Measurements from ENCODE around the gene MTIF2.
"Not testable (repeated sequence)": the region's sequence is repeated elsewhere in the genome, so short reads cannot be mapped to it uniquely, and the experiment has no call there.

Gene MTIF2

DNA sequence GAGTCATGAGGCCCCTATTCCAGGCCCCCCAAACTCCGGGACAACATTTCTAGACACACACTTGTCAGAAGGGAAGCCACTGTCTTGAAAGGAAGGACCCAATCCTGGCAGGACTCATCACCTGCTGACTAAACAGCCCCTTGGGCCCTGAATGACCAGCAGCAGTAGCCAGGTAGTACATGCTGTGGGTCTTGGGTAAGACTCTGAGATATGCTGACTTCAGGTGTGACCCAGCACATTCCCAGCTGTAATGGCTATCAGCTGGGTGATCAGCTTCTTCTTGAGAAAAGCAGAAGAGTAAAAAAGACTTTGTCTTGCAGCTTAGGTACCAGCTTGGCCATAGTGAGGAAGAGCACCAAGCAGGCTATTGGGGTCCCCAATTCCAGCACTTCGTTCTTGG lies 72.5 kb downstream of the MTIF2 start:
- DNase-seq, result no peak

GRCh38 chr2:55191888-55192287 lies 77.1 kb downstream of the MTIF2 start:
- DNase-seq, result not testable (repeated sequence)

DNA sequence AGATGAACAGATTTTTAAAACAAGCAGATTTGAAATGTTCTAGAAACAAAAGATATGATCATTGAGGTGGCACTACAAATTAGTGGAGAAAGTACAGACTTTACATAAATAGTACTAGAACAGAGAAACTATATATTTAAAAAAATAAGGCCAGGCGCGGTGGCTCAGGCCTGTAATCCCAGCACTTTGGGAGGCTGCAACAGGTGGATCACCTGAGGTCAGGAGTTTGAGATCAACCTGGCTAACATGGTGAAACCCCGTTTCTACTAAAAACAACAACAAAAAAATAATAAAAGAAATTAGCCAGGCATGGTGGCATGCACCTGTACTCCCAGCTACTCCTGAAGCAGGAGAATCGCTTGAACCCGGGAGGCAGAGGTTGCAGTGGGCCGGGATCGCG lies 82.2 kb downstream of the MTIF2 start:
- not testable (repeated sequence) for DNase-seq
